HepG2 (cell line): Measurements from ENCODE around the gene NFAT5. TPM values are rescaled to one million over a fixed set of nuclear protein-coding genes. Genes with fewer than 3 reads are reported as not detected.

Source experiments
- ASH2L ChIP-seq: fragments of 300-600, 200-600 bp; sonication (generic); IDR thresholded peaks from 2 replicates; pipeline ENCODE4 v1.7.0; 2017; ENCODE audit warnings: low read depth, mild to moderate bottlenecking, moderate library complexity, mixed read lengths, low read length; ENCODE audit not compliant: insufficient read length
- EED ChIP-seq: sonication (generic); formaldehyde crosslinking; IDR thresholded peaks from 2 replicates; pipeline ENCODE4 v1.5.0; 2020; ENCODE audit warnings: mild to moderate bottlenecking, missing genetic modification reagents
- HNF1A ChIP-seq, 2 experiments: sonication (generic) in 1 of 2; formaldehyde crosslinking in 1 of 2; IDR thresholded peaks; 2 replicates each; pipeline versions ENCODE4 v1.4.0 to v1.6.1; 2016 to 2020; ENCODE audit warnings: borderline replicate concordance in 1 of 2, low read depth in 1 of 2, mild to moderate bottlenecking in 1 of 2, missing genetic modification reagents in 1 of 2
- KDM4B ChIP-seq: sonication (generic); formaldehyde crosslinking; IDR thresholded peaks from 2 replicates; pipeline ENCODE4 v1.4.0; 2020; ENCODE audit warnings: missing genetic modification reagents
- MTA3 ChIP-seq: sonication (generic); formaldehyde crosslinking; IDR thresholded peaks from 2 replicates; pipeline ENCODE4 v1.4.0; 2020; ENCODE audit warnings: missing genetic modification reagents
- PRDM4 ChIP-seq: sonication (generic); formaldehyde crosslinking; IDR thresholded peaks from 2 replicates; pipeline ENCODE4 v1.9.0; 2021; ENCODE audit warnings: missing genetic modification reagents, borderline replicate concordance
- SAP130 ChIP-seq: IDR thresholded peaks from 2 replicates; pipeline ENCODE4 v1.6.1; 2016; ENCODE audit warnings: low read depth
- THAP9 ChIP-seq: sonication (generic); formaldehyde crosslinking; IDR thresholded peaks from 2 replicates; pipeline ENCODE4; 2020; ENCODE audit warnings: missing genetic modification reagents, mild to moderate bottlenecking, borderline replicate concordance
- XRCC5 ChIP-seq: fragments of 200-400 bp; formaldehyde crosslinking; optimal IDR thresholded peaks from 2 replicates; pipeline ENCODE3; 2017; ENCODE audit warnings: mild to moderate bottlenecking, low read length
- ZBTB39 ChIP-seq: sonication (generic); formaldehyde crosslinking; IDR thresholded peaks from 2 replicates; pipeline ENCODE4 v1.5.0; 2020; ENCODE audit warnings: missing genetic modification reagents
- ZIK1 ChIP-seq: sonication (generic); formaldehyde crosslinking; IDR thresholded peaks from 2 replicates; pipeline ENCODE4 v1.5.0; 2020; ENCODE audit warnings: mild to moderate bottlenecking, low read depth, missing genetic modification reagents, borderline replicate concordance
- ZNF547 ChIP-seq: sonication (generic); formaldehyde crosslinking; IDR thresholded peaks from 2 replicates; pipeline ENCODE4 v1.5.1; 2020; ENCODE audit warnings: mild to moderate bottlenecking, missing genetic modification reagents
- ZNF792 ChIP-seq: IDR thresholded peaks from 2 replicates; pipeline ENCODE4 v1.6.1; 2016
- polyA plus RNA-seq, 8 experiments: library from polyadenylated mRNA; depleted of rRNA in 3 of 8; stranded (reverse) in 7 of 8; unstranded in 1 of 8; fragments of >200 nt; fragmentation: Illumina TruSeq in 4 of 8; extraction: Trizol in 4 of 8; gene quantifications; 2 replicates each; pipeline versions ENCODE4 v1.2.1 to v1.2.3, GENCODE V29; 2011 to 2016; ENCODE audit warnings: low read depth in 4 of 8, missing spikeins in 1 of 8, mixed read lengths in 1 of 8; ENCODE audit not compliant: insufficient read depth in 1 of 8
- total RNA-seq, 5 experiments: library from RNA; depleted of rRNA; stranded (reverse); fragments of >200 nt; fragmentation: Illumina TruSeq; extraction: Trizol; gene quantifications; 2 replicates each; pipeline ENCODE4 v1.2.3, GENCODE V29; 2016; ENCODE audit warnings: low read depth in 1 of 5

The NFAT5 gene
- total and polyA plus RNA-seq, 2 of the 13 experiments (the other 11 are each of a cell fraction or from before 2014, with no cell fraction given) = 20.5 to 54.3 TPM

GRCh38 chr16:69725480-69726312 is 159.9 kb downstream of the NFAT5 start (continued):
- TF ChIP-seq ZNF547 (CRISPR knock-in tag) (no peak), KDM4B (CRISPR knock-in tag) (no peak), ZBTB39 (CRISPR knock-in tag) (0 out of 2 replicates have a peak, but pooled peaks have one; percentile 12), ZIK1 (CRISPR knock-in tag) (no peak), ZNF792 (CRISPR knock-in tag) (no peak), HNF1A (IDR thresholded peaks at IDR 0.05; ENCODE audit: low read depth) (no peak), HNF1A (CRISPR knock-in tag; IDR thresholded peaks at IDR 0.05; ENCODE audit: borderline replicate concordance) (no peak), SAP130 (CRISPR knock-in tag) (no peak), ASH2L (no peak), EED (no peak), XRCC5 (no peak), THAP9 (CRISPR knock-in tag) (no peak), MTA3 (CRISPR knock-in tag) (no peak), PRDM4 (CRISPR knock-in tag) (no peak)
